ENCODE measurements around the gene SLC6A20.

Gene SLC6A20

GRCh38 chr3:45739991-45740390 lies 56.3 kb downstream of the SLC6A20 start:
- TF ChIP-seq CTCF (conservative IDR thresholded peaks at IDR 0.05) = no peak
- TF ChIP-seq ZFX (IDR thresholded peaks at IDR 0.05) = no peak
- no peak overlapping the region for H3K27ac ChIP-seq

DNA sequence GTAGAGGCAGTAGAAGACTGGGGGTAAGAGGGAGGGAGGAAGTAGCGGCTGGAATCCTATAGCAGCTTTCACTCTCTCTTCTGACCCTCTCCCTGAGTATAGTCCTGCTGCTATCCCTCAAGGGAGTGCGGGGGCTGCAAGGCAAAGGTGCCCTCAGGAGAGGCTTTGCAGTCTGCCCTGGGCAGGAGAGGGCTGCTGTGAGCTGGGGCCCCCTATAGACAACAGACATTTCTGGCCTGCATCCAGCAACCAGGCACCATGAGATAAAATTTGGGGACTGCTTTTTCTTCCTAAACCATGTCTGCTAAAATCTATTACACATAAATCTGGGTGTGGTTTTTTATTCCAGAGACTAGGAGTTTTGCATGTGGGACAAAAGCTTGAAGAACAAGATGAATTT lies 59.1 kb downstream of the SLC6A20 start:
- no peak overlapping the region for H3K27ac ChIP-seq
- no peak for TF ChIP-seq CTCF (conservative IDR thresholded peaks at IDR 0.05)
- no peak for TF ChIP-seq ZFX (IDR thresholded peaks at IDR 0.05)

- H3K27ac ChIP-seq = no peak overlapping the region
- no peak for TF ChIP-seq ZFX (IDR thresholded peaks at IDR 0.05)
- TF ChIP-seq CTCF (conservative IDR thresholded peaks at IDR 0.05) = no peak
These were observed 59.6 kb downstream of the SLC6A20 start for GRCh38 chr3:45736707-45737106.

- H3K27ac ChIP-seq = no peak overlapping the region
- TF ChIP-seq CTCF (conservative IDR thresholded peaks at IDR 0.05) = no peak
- TF ChIP-seq ZFX (IDR thresholded peaks at IDR 0.05) = no peak
These were observed 65.8 kb downstream of the SLC6A20 start for GRCh38 chr3:45730409-45731154.

GRCh38 chr3:45729614-45730013 lies 66.7 kb downstream of the SLC6A20 start:
- no peak overlapping the region for H3K27ac ChIP-seq
- TF ChIP-seq ZFX (IDR thresholded peaks at IDR 0.05) (no peak), CTCF (conservative IDR thresholded peaks at IDR 0.05) (no peak)

DNA sequence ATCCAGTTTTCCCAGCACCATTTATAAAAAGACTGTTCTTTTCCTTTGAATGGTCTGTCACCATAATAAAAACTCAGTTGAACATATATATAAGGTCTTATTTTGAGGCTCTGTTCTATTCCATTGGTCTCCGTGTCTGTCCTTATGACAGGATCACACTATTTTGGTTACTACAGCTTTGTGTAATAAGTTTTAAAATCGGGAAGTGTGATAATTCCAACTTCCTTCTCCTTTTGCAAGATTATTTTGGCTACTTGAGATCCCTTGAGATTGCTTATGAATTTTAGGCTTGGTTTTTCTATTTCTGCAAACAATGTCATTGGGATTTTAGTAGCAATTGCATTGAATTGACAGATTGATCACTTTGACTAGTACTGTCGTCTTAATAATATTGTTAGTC lies 71.4 kb downstream of the SLC6A20 start:
- H3K27ac ChIP-seq = no peak overlapping the region
- TF ChIP-seq CTCF (conservative IDR thresholded peaks at IDR 0.05) (no peak), ZFX (IDR thresholded peaks at IDR 0.05) (no peak)

GRCh38 chr3:45719655-45720487 lies 76.5 kb downstream of the SLC6A20 start:
- H3K27ac ChIP-seq = no peak overlapping the region
- TF ChIP-seq ZFX (IDR thresholded peaks at IDR 0.05) (no peak), CTCF (conservative IDR thresholded peaks at IDR 0.05) (no peak)
